NB4 (cell line): ENCODE measurements around the gene MAN1A2.

Experiments
- DNase-seq: peaks from one replicate; pipeline ENCODE4 v3.0.0; 2010; ENCODE audit warnings: low read depth
- H3K4me3 ChIP-seq: one replicate; pipeline ENCODE4 v1.5.1; 2011; ENCODE audit warnings: mild to moderate bottlenecking, low read depth, low read length, moderate library complexity
- CTCF ChIP-seq: IDR thresholded peaks from one replicate; pipeline ENCODE4 v1.5.1; 2012; ENCODE audit warnings: low read depth, low read length
- MAX ChIP-seq: IDR thresholded peaks from 2 replicates; pipeline ENCODE4 v1.6.1; 2011; ENCODE audit warnings: low read depth, low read length
- MYC ChIP-seq: IDR thresholded peaks from 2 replicates; pipeline ENCODE4 v1.6.1; 2011; ENCODE audit warnings: low read depth, low read length
- POLR2A ChIP-seq: IDR thresholded peaks from 2 replicates; pipeline ENCODE4 v1.6.1; 2011; ENCODE audit warnings: mild to moderate bottlenecking; ENCODE audit not compliant: insufficient read length; ENCODE audit errors: extremely low read depth

The MAN1A2 gene

GRCh38 chr1:117425050-117425734, 57.9 kb downstream of the MAN1A2 start:
- DNase-seq = no peak
- H3K4me3 ChIP-seq = no peak overlapping the region
- no peak for TF ChIP-seq MAX
- no peak for TF ChIP-seq CTCF
- TF ChIP-seq MYC = no peak
- TF ChIP-seq POLR2A = no peak

GRCh38 chr1:117427297-117427696, 60.0 kb downstream of the MAN1A2 start:
- DNase-seq = no peak
- TF ChIP-seq MAX = no peak
- no peak for TF ChIP-seq CTCF
- TF ChIP-seq POLR2A = no peak
- TF ChIP-seq MYC = no peak
- no peak overlapping the region for H3K4me3 ChIP-seq

GRCh38 chr1:117433943-117434342, 66.7 kb downstream of the MAN1A2 start:
- H3K4me3 ChIP-seq = no peak overlapping the region
- DNase-seq = no peak
- TF ChIP-seq POLR2A (no peak), MYC (no peak), MAX (no peak), CTCF (no peak)

GRCh38 chr1:117436513-117436912, 69.3 kb downstream of the MAN1A2 start:
- no peak for DNase-seq
- no peak overlapping the region for H3K4me3 ChIP-seq
- TF ChIP-seq POLR2A (no peak), CTCF (no peak), MYC (no peak), MAX (no peak)

- no peak for DNase-seq
- H3K4me3 ChIP-seq = no peak overlapping the region
- no peak for TF ChIP-seq POLR2A
- no peak for TF ChIP-seq MAX
- no peak for TF ChIP-seq MYC
- TF ChIP-seq CTCF = no peak
Observed at GRCh38 chr1:117447661-117448060, 80.4 kb downstream of the MAN1A2 start.

- H3K4me3 ChIP-seq = no peak overlapping the region
- no peak for DNase-seq
- no peak for TF ChIP-seq CTCF
- TF ChIP-seq MAX = no peak
- no peak for TF ChIP-seq MYC
- no peak for TF ChIP-seq POLR2A
Observed at GRCh38 chr1:117452216-117452615, 85.0 kb downstream of the MAN1A2 start.
